Peyer's patch (tissue), 4 donors: Measurements from ENCODE around the gene SOD2.
"Not testable (repeated sequence)": the region's sequence is repeated elsewhere in the genome, so short reads cannot be mapped to it uniquely, and the experiment has no call there.

ENCODE experiments used
- CTCF ChIP-seq, 6 experiments: fragments of 450-650 bp in 4 of 6; fragments of 200-600 bp in 2 of 6; sonication (generic) in 1 of 6; IDR thresholded peaks; one replicate each; pipeline ENCODE4 v1.5.1; 2017 to 2019; ENCODE audit warnings: antibody characterized with exemption in 6 of 6, mild to moderate bottlenecking in 3 of 6, moderate library complexity in 1 of 6
- POLR2A ChIP-seq, 2 donors: fragments of 450-650 bp; IDR thresholded peaks; one replicate each; pipeline ENCODE4 v1.5.1; 2017; ENCODE audit warnings: antibody characterized with exemption in 2 of 2, mild to moderate bottlenecking in 2 of 2, moderate library complexity in 2 of 2

- not testable (repeated sequence) for TF ChIP-seq POLR2A, CTCF (IDR thresholded peaks at IDR 0.05)
These were observed 39.5 kb upstream of the SOD2 start for GRCh38 chr6:159732550-159732949.
